Activated naive CD8-positive, alpha-beta T cell treated with anti-CD3 and anti-CD28 coated beads, Interleukin-2, amount 10 ng/mL, durations not matched to agents 7 days and 5 days (primary cell): Measurements from ENCODE around the gene TMEM63A. TPM values are rescaled to one million over a fixed set of nuclear protein-coding genes. Genes with fewer than 3 reads are reported as not detected.
"Not testable (repeated sequence)": the region's sequence is repeated elsewhere in the genome, so short reads cannot be mapped to it uniquely, and the experiment has no call there.

ENCODE experiments used
- ATAC-seq: fragments of 150-1000 bp; cut with Tn5 transposase; one replicate; pipeline ENCODE4 v1.10.0; 2021; ENCODE audit warnings: low read depth, moderate library complexity
- POLR2A ChIA-PET: fragments of 350-600 bp; sonication (Branson Sonifier 250); formaldehyde crosslinking; loops from one replicate; lab custom pipeline; 2021; ENCODE audit warnings: antibody characterized with exemption; lab: Charles Lee
- DNase-seq: peaks from one replicate; pipeline ENCODE4 v3.0.0; 2021
- H3K27ac Mint-ChIP-seq: one replicate; pipeline ENCODE4 v1.8.0; 2022; ENCODE audit warnings: mild to moderate bottlenecking, mixed read lengths
- H3K27me3 Mint-ChIP-seq: one replicate; pipeline ENCODE4 v1.8.0; 2022; ENCODE audit warnings: mild to moderate bottlenecking, moderate library complexity, mixed read lengths
- H3K36me3 Mint-ChIP-seq: one replicate; pipeline ENCODE4 v1.8.0; 2021; ENCODE audit warnings: mild to moderate bottlenecking, mixed read lengths
- H3K4me1 Mint-ChIP-seq: one replicate; pipeline ENCODE4 v1.8.0; 2021; ENCODE audit warnings: mixed read lengths
- H3K4me3 Mint-ChIP-seq: one replicate; pipeline ENCODE4 v1.8.0; 2022; ENCODE audit warnings: mild to moderate bottlenecking, moderate library complexity, mixed read lengths
- H3K9me3 Mint-ChIP-seq: one replicate; pipeline ENCODE4 v1.8.0; 2021; ENCODE audit warnings: mixed read lengths
- total RNA-seq, 2 experiments: library from RNA; stranded (reverse); gene quantifications; one replicate each; pipeline ENCODE4 v1.2.3, GENCODE V29; 2021

The TMEM63A gene
- total RNA-seq, 2 experiments from 2014 or later, result 196 to 198 TPM

DNA sequence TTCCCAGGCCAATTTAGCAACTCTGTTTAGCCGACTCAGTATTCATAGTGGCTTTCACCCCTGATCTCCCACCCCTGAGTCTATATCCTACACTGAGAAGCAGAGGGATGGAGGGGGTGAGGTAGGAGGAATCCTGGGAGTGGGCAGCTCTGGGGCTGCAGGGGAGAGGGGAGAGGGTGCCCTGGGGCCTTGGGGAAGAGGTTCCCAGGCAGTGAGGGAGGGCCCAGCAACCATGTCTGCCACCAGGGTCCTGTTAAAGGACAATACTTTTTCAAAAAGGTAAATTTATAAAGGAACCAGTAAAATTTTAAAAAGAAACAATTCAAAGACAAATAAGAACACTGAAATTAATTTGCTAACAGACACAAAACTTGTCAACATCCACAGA lies 42.0 kb downstream of the TMEM63A start:
- DNase-seq (no peak), ATAC-seq (no peak)
- H3K9me3 Mint-ChIP-seq, result no peaks in the 10 kb centered on the region
- no peaks in the 10 kb centered on the region for H3K36me3 Mint-ChIP-seq
- POLR2A ChIA-PET, result interaction anchor here (1.2 kb wide), 1 partner anchor 41 kb away, joined by 3 read pairs; no protein-coding TSS in a partner anchor
- no peak overlapping the region for H3K27ac Mint-ChIP-seq
- no peak overlapping the region for H3K4me3 Mint-ChIP-seq
- no peaks in the 10 kb centered on the region for H3K27me3 Mint-ChIP-seq
- peaks cover 2% of the 10 kb centered on the region for H3K4me1 Mint-ChIP-seq

- POLR2A ChIA-PET, result interaction anchor here (1.2 to 1.4 kb wide), 2 partner anchors 27 to 43 kb away, joined by 3 read pairs; no protein-coding TSS in a partner anchor
- no peak overlapping the region for H3K4me3 Mint-ChIP-seq
- no peaks in the 10 kb centered on the region for H3K9me3 Mint-ChIP-seq
- no peaks in the 10 kb centered on the region for H3K27me3 Mint-ChIP-seq
- no peaks in the 10 kb centered on the region for H3K36me3 Mint-ChIP-seq
- peaks cover 2% of the 10 kb centered on the region for H3K4me1 Mint-ChIP-seq
- ATAC-seq, result no peak
- H3K27ac Mint-ChIP-seq, result no peak overlapping the region
- no peak for DNase-seq
Observed at GRCh38 chr1:225838793-225839192, 43.4 kb downstream of the TMEM63A start.

DNA sequence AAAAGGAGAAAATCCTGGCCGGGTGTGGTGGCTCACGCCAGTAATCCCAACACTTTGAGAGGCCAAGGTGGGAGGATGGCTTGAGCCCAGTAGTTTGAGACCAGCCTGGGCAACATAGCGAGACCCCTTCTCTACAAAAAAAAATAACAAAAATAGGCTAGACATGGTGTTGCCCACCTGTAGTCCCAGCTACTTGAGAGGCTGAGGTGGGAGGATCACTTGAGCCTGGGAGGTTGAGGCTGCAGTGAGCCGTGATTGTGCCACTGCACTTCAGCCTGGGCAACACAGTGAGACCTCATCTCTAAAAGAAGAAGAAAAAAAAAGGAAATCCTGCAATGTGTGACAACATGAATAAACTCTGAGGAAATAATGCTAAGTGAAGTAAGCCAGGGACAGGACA lies 45.9 kb downstream of the TMEM63A start:
- ATAC-seq, H3K4me1 Mint-ChIP-seq, H3K9me3 Mint-ChIP-seq, DNase-seq, H3K27ac Mint-ChIP-seq, H3K27me3 Mint-ChIP-seq, H3K4me3 Mint-ChIP-seq, H3K36me3 Mint-ChIP-seq: not testable (repeated sequence)
- POLR2A ChIA-PET, result interaction anchor here (0.6 kb wide), 1 partner anchor 19 kb away, joined by 3 read pairs; no protein-coding TSS in a partner anchor

DNA sequence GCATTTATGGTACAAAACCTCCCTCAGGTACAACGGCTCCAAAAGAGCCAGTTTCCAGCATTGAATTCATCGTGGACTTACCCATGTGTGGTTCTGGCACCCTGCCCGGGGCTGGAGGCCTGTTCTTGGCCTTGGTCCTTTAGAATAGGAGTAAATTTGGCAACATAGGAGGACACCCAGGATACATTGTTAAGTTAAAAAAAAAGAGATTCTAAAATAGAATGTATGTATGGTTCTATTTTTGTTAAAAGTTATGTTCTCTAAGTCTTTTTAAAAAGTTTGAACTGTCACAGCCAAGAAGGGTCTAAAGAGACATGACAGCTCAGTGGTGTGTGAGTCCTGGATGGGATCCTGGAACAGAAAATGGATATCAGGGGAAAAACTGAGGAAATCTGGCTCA lies 46.3 kb downstream of the TMEM63A start:
- H3K27ac Mint-ChIP-seq, result no peak overlapping the region
- DNase-seq (no peak), ATAC-seq (no peak)
- H3K9me3 Mint-ChIP-seq, result no peaks in the 10 kb centered on the region
- no peaks in the 10 kb centered on the region for H3K36me3 Mint-ChIP-seq
- no peaks in the 10 kb centered on the region for H3K4me1 Mint-ChIP-seq
- POLR2A ChIA-PET, result interaction anchor here (0.6 kb wide), 1 partner anchor 19 kb away, joined by 3 read pairs; no protein-coding TSS in a partner anchor
- H3K4me3 Mint-ChIP-seq, result no peak overlapping the region
- H3K27me3 Mint-ChIP-seq, result no peaks in the 10 kb centered on the region

- Mint-ChIP-seq H3K27me3 (no peaks in the 10 kb centered on the region), H3K9me3 (no peaks in the 10 kb centered on the region), H3K4me1 (no peaks in the 10 kb centered on the region), H3K36me3 (no peaks in the 10 kb centered on the region), H3K27ac (no peak overlapping the region), H3K4me3 (no peak overlapping the region)
- ATAC-seq (no peak), DNase-seq (no peak)
- POLR2A ChIA-PET, result interaction anchor here (0.6 kb wide), 1 partner anchor 531 kb away, joined by 4 read pairs; no protein-coding TSS in a partner anchor
Observed at GRCh38 chr1:225834417-225835329, 47.5 kb downstream of the TMEM63A start.

DNA sequence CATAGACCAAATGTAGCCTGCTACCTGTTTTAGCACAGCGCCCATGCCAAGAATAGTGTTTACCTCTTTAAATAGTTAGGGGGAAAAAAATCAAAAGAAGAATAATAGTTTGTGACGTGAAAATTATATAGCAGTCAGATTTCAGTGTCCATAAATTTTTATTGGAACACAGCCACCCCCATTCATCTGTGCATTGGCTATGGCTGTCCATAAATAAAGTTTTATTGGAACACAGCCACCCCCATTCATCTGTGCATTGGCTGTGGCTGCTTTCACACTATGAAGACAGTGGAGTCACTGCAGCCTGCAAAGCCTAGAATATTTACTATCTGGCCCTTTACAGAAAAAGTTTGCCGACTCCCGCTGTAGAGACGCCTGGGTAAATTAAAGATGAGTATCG lies 51.3 kb downstream of the TMEM63A start:
- DNase-seq (no peak), ATAC-seq (no peak)
- Mint-ChIP-seq H3K27ac (no peak overlapping the region), H3K9me3 (no peaks in the 10 kb centered on the region), H3K4me3 (no peak overlapping the region), H3K4me1 (no peaks in the 10 kb centered on the region), H3K27me3 (no peaks in the 10 kb centered on the region), H3K36me3 (no peaks in the 10 kb centered on the region)
- POLR2A ChIA-PET, result no interaction called here

- ATAC-seq (no peak), DNase-seq (no peak)
- H3K27ac Mint-ChIP-seq, result no peak overlapping the region
- no peaks in the 10 kb centered on the region for H3K27me3 Mint-ChIP-seq
- H3K4me3 Mint-ChIP-seq, result no peak overlapping the region
- POLR2A ChIA-PET, result no interaction called here
- H3K36me3 Mint-ChIP-seq, result no peaks in the 10 kb centered on the region
- no peaks in the 10 kb centered on the region for H3K9me3 Mint-ChIP-seq
- H3K4me1 Mint-ChIP-seq, result no peaks in the 10 kb centered on the region
Observed at GRCh38 chr1:225828706-225829345, 53.4 kb downstream of the TMEM63A start.

- ATAC-seq, result no peak
- no peak for DNase-seq
- no peaks in the 10 kb centered on the region for H3K4me1 Mint-ChIP-seq
- no peaks in the 10 kb centered on the region for H3K9me3 Mint-ChIP-seq
- H3K4me3 Mint-ChIP-seq, result no peak overlapping the region
- H3K27ac Mint-ChIP-seq, result no peak overlapping the region
- no peaks in the 10 kb centered on the region for H3K27me3 Mint-ChIP-seq
- no peaks in the 10 kb centered on the region for H3K36me3 Mint-ChIP-seq
- POLR2A ChIA-PET, result interaction anchor here (0.9 kb wide), 1 partner anchor 49 kb away, joined by 3 read pairs; the partner anchor contains the start of gene SRP9
Observed at GRCh38 chr1:225827076-225827475, 55.1 kb downstream of the TMEM63A start.

GRCh38 chr1:225825607-225826007 lies 56.6 kb downstream of the TMEM63A start:
- Mint-ChIP-seq H3K27me3 (no peaks in the 10 kb centered on the region), H3K36me3 (no peaks in the 10 kb centered on the region), H3K9me3 (no peaks in the 10 kb centered on the region), H3K4me1 (no peaks in the 10 kb centered on the region), H3K27ac (no peak overlapping the region), H3K4me3 (no peak overlapping the region)
- DNase-seq (no peak), ATAC-seq (no peak)
- POLR2A ChIA-PET, result interaction anchor here (0.7 kb wide), 1 partner anchor 17 kb away, joined by 3 read pairs; no protein-coding TSS in a partner anchor

DNA sequence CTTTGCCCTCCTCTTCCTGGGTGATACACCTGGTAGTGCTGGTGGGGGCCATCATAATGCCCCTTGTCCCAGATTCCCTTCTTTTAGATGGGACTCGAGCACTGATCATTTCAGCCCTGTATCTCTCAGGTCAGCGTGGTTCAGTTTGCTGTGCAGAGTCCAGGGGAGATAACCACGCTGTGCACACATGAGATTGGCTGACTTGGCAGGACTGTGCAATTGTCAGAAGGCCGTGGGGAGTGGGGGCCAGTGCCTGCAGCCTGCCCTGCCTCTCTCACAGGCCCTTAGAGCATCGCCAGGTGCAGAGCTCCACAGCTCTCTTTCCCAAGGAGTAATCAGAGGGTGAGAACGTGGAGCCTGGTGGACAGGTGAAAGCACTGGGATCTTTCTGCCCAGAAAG lies 57.1 kb downstream of the TMEM63A start:
- ATAC-seq, result no peak
- Mint-ChIP-seq H3K4me3 (no peak overlapping the region), H3K9me3 (no peaks in the 10 kb centered on the region), H3K36me3 (no peaks in the 10 kb centered on the region), H3K27ac (no peak overlapping the region), H3K4me1 (no peaks in the 10 kb centered on the region), H3K27me3 (no peaks in the 10 kb centered on the region)
- DNase-seq, result no peak
- POLR2A ChIA-PET, result interaction anchor here (0.7 kb wide), 1 partner anchor 17 kb away, joined by 3 read pairs; no protein-coding TSS in a partner anchor

- Mint-ChIP-seq H3K27me3 (no peaks in the 10 kb centered on the region), H3K4me1 (no peaks in the 10 kb centered on the region), H3K9me3 (no peaks in the 10 kb centered on the region), H3K27ac (no peak overlapping the region), H3K36me3 (no peaks in the 10 kb centered on the region), H3K4me3 (no peak overlapping the region)
- ATAC-seq, result no peak
- POLR2A ChIA-PET, result no interaction called here
- no peak for DNase-seq
Observed at GRCh38 chr1:225824533-225824941, 57.6 kb downstream of the TMEM63A start.

GRCh38 chr1:225823811-225824261 lies 58.3 kb downstream of the TMEM63A start:
- no peaks in the 10 kb centered on the region for H3K27me3 Mint-ChIP-seq
- POLR2A ChIA-PET, result no interaction called here
- H3K9me3 Mint-ChIP-seq, result no peaks in the 10 kb centered on the region
- no peaks in the 10 kb centered on the region for H3K36me3 Mint-ChIP-seq
- no peak overlapping the region for H3K4me3 Mint-ChIP-seq
- ATAC-seq, result no peak
- no peaks in the 10 kb centered on the region for H3K4me1 Mint-ChIP-seq
- DNase-seq, result no peak
- no peak overlapping the region for H3K27ac Mint-ChIP-seq

GRCh38 chr1:225822655-225823403 lies 59.4 kb downstream of the TMEM63A start:
- Mint-ChIP-seq H3K36me3 (no peaks in the 10 kb centered on the region), H3K4me3 (no peak overlapping the region), H3K9me3 (no peaks in the 10 kb centered on the region), H3K4me1 (peaks cover 4% of the 10 kb centered on the region), H3K27me3 (no peaks in the 10 kb centered on the region), H3K27ac (no peak overlapping the region)
- ATAC-seq, result no peak
- POLR2A ChIA-PET, result no interaction called here
- no peak for DNase-seq
